Spleen (tissue), 11 donors: Measurements from ENCODE around the gene CHST12. TPM values are rescaled to one million over a fixed set of nuclear protein-coding genes. Genes with fewer than 3 reads are reported as not detected.

Experiments used
- DNase-seq: peaks from one replicate; pipeline ENCODE4 v3.0.0-alpha.2; 2020
- H3K27ac ChIP-seq, 8 donors: fragments of 200-600 bp; sonication (generic) in 7 of 8; 1 replicate in 4 of 8; 2 replicates in 4 of 8; pipeline versions ENCODE4 v1.5.0 to v1.8.0; 2016 to 2021; ENCODE audit warnings: inconsistent platforms in 4 of 8, mild to moderate bottlenecking in 4 of 8, moderate library complexity in 1 of 8
- H3K27me3 ChIP-seq, 7 donors: fragments of 200-600 bp; sonication (generic) in 6 of 7; replicated peaks in 1 of 7; 1 replicate in 4 of 7; 2 replicates in 3 of 7; pipeline versions ENCODE4 v1.5.0 to v1.8.0; 2016 to 2021; ENCODE audit warnings: inconsistent platforms in 3 of 7, mild to moderate bottlenecking in 1 of 7
- H3K36me3 ChIP-seq, 6 donors: fragments of 200-600 bp; sonication (generic) in 5 of 6; 1 replicate in 4 of 6; 2 replicates in 2 of 6; pipeline versions ENCODE4 v1.5.0 to v1.8.0; 2016 to 2021; ENCODE audit warnings: inconsistent platforms in 2 of 6
- H3K4me1 ChIP-seq, 6 donors: fragments of 200-600 bp; sonication (generic) in 5 of 6; 1 replicate in 3 of 6; 2 replicates in 3 of 6; pipeline versions ENCODE4 v1.5.0 to v1.8.0; 2016 to 2021; ENCODE audit warnings: inconsistent platforms in 3 of 6
- H3K4me3 ChIP-seq, 8 donors: fragments of 200-600 bp; sonication (generic) in 7 of 8; 1 replicate in 4 of 8; 2 replicates in 4 of 8; pipeline versions ENCODE4 v1.5.0 to v1.8.0; 2016 to 2021; ENCODE audit warnings: inconsistent platforms in 4 of 8, mild to moderate bottlenecking in 4 of 8, moderate library complexity in 2 of 8
- H3K9me3 ChIP-seq, 8 donors: fragments of 200-600 bp; sonication (generic) in 7 of 8; 1 replicate in 4 of 8; 2 replicates in 4 of 8; pipeline versions ENCODE4 v1.5.0 to v1.8.0; 2016 to 2021; ENCODE audit warnings: inconsistent platforms in 4 of 8
- CTCF ChIP-seq, 11 experiments: fragments of 200-600 bp in 7 of 11; fragments of 450-650 bp in 4 of 11; sonication (generic) in 4 of 11; IDR thresholded peaks in 8 of 11; conservative IDR thresholded peaks in 3 of 11; 1 replicate in 7 of 11; 2 replicates in 4 of 11; pipeline versions ENCODE4 v1.4.0 to v1.8.0; 2016 to 2021; ENCODE audit warnings: antibody characterized with exemption in 11 of 11, inconsistent platforms in 4 of 11, mild to moderate bottlenecking in 1 of 11
- POLR2A ChIP-seq, 3 donors: fragments of 450-650 bp; IDR thresholded peaks; one replicate each; pipeline ENCODE4 v1.5.1; 2017; ENCODE audit warnings: antibody characterized with exemption in 3 of 3, mild to moderate bottlenecking in 1 of 3
- POLR2AphosphoS5 ChIP-seq, 3 donors: sonication (generic); formaldehyde crosslinking; IDR thresholded peaks; one replicate each; pipeline ENCODE4 v1.5.1; 2017; ENCODE audit warnings: antibody characterized with exemption in 3 of 3
- WGBS, 5 donors: extraction: QIAGEN DNeasy Blood & Tissue Kit in 3 of 5; methylation state at CpG; one replicate each; pipeline versions ENCODE4 v1.1.5 to v1.1.7; 2013 to 2018; 5-methylcytosine and 5-hydroxymethylcytosine counted together
- intact Hi-C: fragments of 100-400 bp; cut with DNase I; formaldehyde crosslinking; loops from one replicate; pipeline ENCODE4 v1.15.0; 2023; ENCODE audit warnings: low total_unique reads
- polyA plus RNA-seq, 3 donors: library from polyadenylated mRNA; stranded (reverse); fragments of 200-250 nt; gene quantifications; one replicate each; pipeline ENCODE4 v1.2.1, GENCODE V29; 2013
- total RNA-seq, 7 donors: library from RNA; depleted of rRNA in 3 of 7; stranded (reverse); fragments of >200 nt in 3 of 7; fragmentation: NEBNext Ultra II Directional in 4 of 7; extraction: Animal tissue kit (Norgen Biotek cat#: 25700) in 4 of 7; gene quantifications; one replicate each; pipeline versions ENCODE4 v1.1.0 to v1.2.1, GENCODE V29; 2016 to 2021
- donor health status: healthy with polysubstance abuse.
- donor health status: DM: no; HTN: no; CAD: no; lungs with moderate emphysema.
- donor health status: DM: no; HTN: no; CAD: no.
- donor health status: Bipolar disorder and iron deficiency.
- donor health status: healthy.
- donor health status: DM: no; HTN: no; CAD: no.
- donor health status: DM: yes; HTN: yes; CAD: no.

The CHST12 gene
- total and polyA plus RNA-seq, 10 donors, result 7.7 to 51.4 (median 31.6) TPM

- DNase-seq, result no peak
- no peaks in the 10 kb centered on the region for H3K36me3 ChIP-seq
- H3K4me3 ChIP-seq, result peak overlapping the region; percentile 76 to 93 (median 88)
- intact Hi-C loops, result no loop called here
- TF ChIP-seq POLR2AphosphoS5 (IDR thresholded peaks at IDR 0.05) (no peak), CTCF (IDR thresholded peaks at IDR 0.05 in 8 of 11, conservative IDR thresholded peaks at IDR 0.05 in 3 of 11) (no peak), POLR2A (IDR thresholded peaks at IDR 0.05) (no peak)
- H3K27ac ChIP-seq, result peak overlapping the region; percentile 63 to 93 (median 84)
- H3K4me1 ChIP-seq, result peaks cover 58 to 94% (median 85%) of the 10 kb centered on the region in 6 donors
- no peaks in the 10 kb centered on the region for H3K9me3 ChIP-seq
- no peaks in the 10 kb centered on the region for H3K27me3 ChIP-seq
- 24 to 38% (median 25%) methylated on average over 12 of the region's 12 CpGs for WGBS, 5 donors
Measured at GRCh38 chr7:2404714-2405119, 1.3 kb downstream of the CHST12 start.

- WGBS, 5 donors, result 55 to 70% (median 66%) methylated on average over 10 of the region's 10 CpGs
Measured at GRCh38 chr7:2405201-2405600, 1.8 kb downstream of the CHST12 start.

GRCh38 chr7:2405601-2406345 is 2.4 kb downstream of the CHST12 start:
- 28 to 47% (median 36%) methylated on average over 21 of the region's 21 CpGs for WGBS, 5 donors
- no peaks in the 10 kb centered on the region for H3K27me3 ChIP-seq
- peak; percentile 86 for DNase-seq
- intact Hi-C loops, result no loop called here
- H3K36me3 ChIP-seq, result no peaks in the 10 kb centered on the region
- no peaks in the 10 kb centered on the region for H3K9me3 ChIP-seq
- H3K4me1 ChIP-seq, result peaks cover 57 to 94% (median 86%) of the 10 kb centered on the region in 6 donors
- H3K4me3 ChIP-seq, result peak overlapping the region in 6 of 8 donors; percentile 76 to 93 (median 88)
- peak in 1 of 3 donors; percentile 30 for TF ChIP-seq POLR2A (IDR thresholded peaks at IDR 0.05)
- no peak for TF ChIP-seq CTCF (IDR thresholded peaks at IDR 0.05 in 8 of 11, conservative IDR thresholded peaks at IDR 0.05 in 3 of 11)
- TF ChIP-seq POLR2AphosphoS5 (IDR thresholded peaks at IDR 0.05), result peak in 2 of 3 donors; percentile 45 to 62
- H3K27ac ChIP-seq, result peak overlapping the region; percentile 63 to 93 (median 84)

More at GRCh38 chr7:2405201-2405600, 1.8 kb downstream of the CHST12 start:
- no peak for DNase-seq
- H3K4me3 ChIP-seq, result peak overlapping the region in 7 of 8 donors; percentile 76 to 93 (median 88)
- no peaks in the 10 kb centered on the region for H3K27me3 ChIP-seq
- intact Hi-C loops, result no loop called here
- H3K36me3 ChIP-seq, result no peaks in the 10 kb centered on the region
- TF ChIP-seq POLR2A (IDR thresholded peaks at IDR 0.05) (no peak), CTCF (IDR thresholded peaks at IDR 0.05 in 8 of 11, conservative IDR thresholded peaks at IDR 0.05 in 3 of 11) (no peak), POLR2AphosphoS5 (IDR thresholded peaks at IDR 0.05) (no peak)
- H3K4me1 ChIP-seq, result peaks cover 56 to 94% (median 86%) of the 10 kb centered on the region in 6 donors
- H3K27ac ChIP-seq, result peak overlapping the region; percentile 63 to 93 (median 84)
- H3K9me3 ChIP-seq, result no peaks in the 10 kb centered on the region

GRCh38 chr7:2409745-2410414 is 6.5 kb downstream of the CHST12 start:
- H3K36me3 ChIP-seq, result no peaks in the 10 kb centered on the region
- 28 to 50% (median 32%) methylated on average over 15 of the region's 15 CpGs for WGBS, 5 donors
- H3K27ac ChIP-seq, result peak overlapping the region; percentile 44 to 93 (median 76)
- no peak for DNase-seq
- H3K27me3 ChIP-seq, result no peaks in the 10 kb centered on the region
- TF ChIP-seq CTCF (IDR thresholded peaks at IDR 0.05 in 8 of 11, conservative IDR thresholded peaks at IDR 0.05 in 3 of 11) (no peak), POLR2A (IDR thresholded peaks at IDR 0.05) (no peak), POLR2AphosphoS5 (IDR thresholded peaks at IDR 0.05) (no peak)
- peaks cover 55 to 96% (median 86%) of the 10 kb centered on the region in 6 donors for H3K4me1 ChIP-seq
- intact Hi-C loops, result no loop called here
- no peak overlapping the region for H3K4me3 ChIP-seq
- no peaks in the 10 kb centered on the region for H3K9me3 ChIP-seq
